GM12891 (cell line): ENCODE results near the gene PDE6A.
"Not testable (repeated sequence)": the region's sequence is repeated elsewhere in the genome, so short reads cannot be mapped to it uniquely, and the experiment has no call there.

ENCODE experiments used
- DNase-seq: peaks from one replicate; pipeline ENCODE4 v3.0.0; 2011; ENCODE audit warnings: low spot score; ENCODE audit not compliant: insufficient read length
- FAIRE-seq: peaks from 2 replicates; lab custom pipeline; 2011; peaks lifted over from hg19 to GRCh38; lab: Jason Lieb, UNC
- PAX5 ChIP-seq: IDR thresholded peaks from 2 replicates; pipeline ENCODE4 v1.6.1; 2011; ENCODE audit warnings: low read length, moderate library complexity, mild to moderate bottlenecking; ENCODE audit not compliant: insufficient read depth, severe bottlenecking
- POLR2A ChIP-seq: IDR thresholded peaks from 2 replicates; pipeline ENCODE4 v1.6.1; 2011; ENCODE audit warnings: low read depth, low read length, control low read depth
- POLR2AphosphoS5 ChIP-seq: IDR thresholded peaks from 2 replicates; pipeline ENCODE4 v1.6.1; 2011; ENCODE audit warnings: low read depth, low read length, control low read depth
- POU2F2 ChIP-seq: IDR thresholded peaks from 2 replicates; pipeline ENCODE4 v1.6.1; 2011; ENCODE audit warnings: low read depth, mild to moderate bottlenecking, control low read depth, low read length, moderate library complexity
- SPI1 ChIP-seq: IDR thresholded peaks from 2 replicates; pipeline ENCODE4 v1.6.1; 2011; ENCODE audit warnings: low read depth, low read length, control low read depth
- TAF1 ChIP-seq: IDR thresholded peaks from 2 replicates; pipeline ENCODE4 v1.6.1; 2011; ENCODE audit warnings: low read depth, low read length, control low read depth

Gene PDE6A

GRCh38 chr5:149953436-149954121 is 9.0 kb upstream of the PDE6A start:
- TF ChIP-seq POLR2A (no peak), TAF1 (no peak), SPI1 (no peak), POLR2AphosphoS5 (no peak), POU2F2 (no peak), PAX5 (no peak)
- DNase-seq: no peak
- no peak for FAIRE-seq

- TF ChIP-seq POLR2A (no peak), POLR2AphosphoS5 (no peak), POU2F2 (no peak), TAF1 (no peak), PAX5 (no peak), SPI1 (no peak)
- DNase-seq: no peak
- no peak for FAIRE-seq
Measured at GRCh38 chr5:149951138-149951749, 6.7 kb upstream of the PDE6A start.

- TF ChIP-seq SPI1: no peak
- DNase-seq: no peak
- FAIRE-seq: no peak
Measured at GRCh38 chr5:149948993-149949392, 4.4 kb upstream of the PDE6A start.

- TF ChIP-seq SPI1 (no peak), TAF1 (no peak), POU2F2 (no peak), POLR2AphosphoS5 (no peak), PAX5 (no peak), POLR2A (no peak)
- no peak for FAIRE-seq
- no peak for DNase-seq
Measured at GRCh38 chr5:149946118-149946517, 1.5 kb upstream of the PDE6A start.

- not testable (repeated sequence) for FAIRE-seq, DNase-seq
Measured at GRCh38 chr5:149943177-149943949, 1.2 kb downstream of the PDE6A start.

GRCh38 chr5:149942741-149943169 is 1.8 kb downstream of the PDE6A start:
- not testable (repeated sequence) for FAIRE-seq, DNase-seq

GRCh38 chr5:149942199-149942598 is 2.4 kb downstream of the PDE6A start:
- FAIRE-seq: no peak

GRCh38 chr5:149941795-149942194 is 2.8 kb downstream of the PDE6A start:
- DNase-seq (no peak), FAIRE-seq (no peak)
- TF ChIP-seq POLR2A (no peak), TAF1 (no peak), SPI1 (no peak), POU2F2 (no peak), PAX5 (no peak), POLR2AphosphoS5 (no peak)

More at GRCh38 chr5:149942199-149942598, 2.4 kb downstream of the PDE6A start:
- DNase-seq: no peak
- no peak for TF ChIP-seq SPI1
- no peak for TF ChIP-seq POU2F2
- no peak for TF ChIP-seq PAX5
- no peak for TF ChIP-seq POLR2AphosphoS5
- no peak for TF ChIP-seq POLR2A
- no peak for TF ChIP-seq TAF1

GRCh38 chr5:149940941-149941644 is 3.5 kb downstream of the PDE6A start:
- DNase-seq: no peak
- TF ChIP-seq SPI1 (no peak), POLR2A (no peak), POLR2AphosphoS5 (no peak), TAF1 (no peak)
- FAIRE-seq: no peak

- DNase-seq: no peak
- TF ChIP-seq PAX5: no peak
- no peak for TF ChIP-seq POLR2A
- TF ChIP-seq TAF1: no peak
- no peak for TF ChIP-seq POU2F2
- TF ChIP-seq POLR2AphosphoS5: no peak
- no peak for TF ChIP-seq SPI1
- no peak for FAIRE-seq
Measured at GRCh38 chr5:149940077-149940574, 4.5 kb downstream of the PDE6A start.
